ENCODE data around the gene NPTX2.

DNA sequence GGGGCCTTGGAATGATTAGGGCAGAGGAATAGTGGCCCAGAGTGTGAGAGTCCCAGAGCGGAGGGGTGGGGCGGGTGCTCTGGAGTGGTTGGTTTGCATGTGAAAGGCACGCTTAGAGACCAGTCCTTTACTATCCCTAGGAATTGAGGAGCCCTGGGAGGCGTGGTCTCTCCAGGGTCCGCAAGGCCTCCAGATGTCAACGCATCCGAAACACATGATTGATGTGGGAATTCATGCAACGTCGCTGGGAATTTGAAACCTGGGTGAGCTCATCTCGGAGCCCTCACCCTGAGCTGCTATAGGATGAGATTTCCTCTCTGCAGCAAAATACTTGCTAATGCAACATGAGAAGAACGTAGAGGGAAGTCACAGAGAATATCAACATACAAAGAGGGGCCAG, 51.2 kb downstream of the NPTX2 start:
- TF ChIP-seq POLR2A (IDR thresholded peaks at IDR 0.05) = no peak
- TF ChIP-seq, protein P1, sequence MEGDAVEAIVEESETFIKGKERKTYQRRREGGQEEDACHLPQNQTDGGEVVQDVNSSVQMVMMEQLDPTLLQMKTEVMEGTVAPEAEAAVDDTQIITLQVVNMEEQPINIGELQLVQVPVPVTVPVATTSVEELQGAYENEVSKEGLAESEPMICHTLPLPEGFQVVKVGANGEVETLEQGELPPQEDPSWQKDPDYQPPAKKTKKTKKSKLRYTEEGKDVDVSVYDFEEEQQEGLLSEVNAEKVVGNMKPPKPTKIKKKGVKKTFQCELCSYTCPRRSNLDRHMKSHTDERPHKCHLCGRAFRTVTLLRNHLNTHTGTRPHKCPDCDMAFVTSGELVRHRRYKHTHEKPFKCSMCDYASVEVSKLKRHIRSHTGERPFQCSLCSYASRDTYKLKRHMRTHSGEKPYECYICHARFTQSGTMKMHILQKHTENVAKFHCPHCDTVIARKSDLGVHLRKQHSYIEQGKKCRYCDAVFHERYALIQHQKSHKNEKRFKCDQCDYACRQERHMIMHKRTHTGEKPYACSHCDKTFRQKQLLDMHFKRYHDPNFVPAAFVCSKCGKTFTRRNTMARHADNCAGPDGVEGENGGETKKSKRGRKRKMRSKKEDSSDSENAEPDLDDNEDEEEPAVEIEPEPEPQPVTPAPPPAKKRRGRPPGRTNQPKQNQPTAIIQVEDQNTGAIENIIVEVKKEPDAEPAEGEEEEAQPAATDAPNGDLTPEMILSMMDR (IDR thresholded peaks at IDR 0.05) = no peak
